CD4-positive, alpha-beta T cell treated with Interleukin-1 beta for 1 hour (primary cell): ENCODE data around the gene TLK2.
"Not testable (repeated sequence)": the region's sequence is repeated elsewhere in the genome, so short reads cannot be mapped to it uniquely, and the experiment has no call there.

Experiments used
- DNase-seq, 2 donors: peaks; one replicate each; pipeline ENCODE4 v3.0.0-alpha.2; 2020 to 2022

TLK2 gene

GRCh38 chr17:62493049-62493655, 14.5 kb downstream of the TLK2 start:
- DNase-seq: not testable (repeated sequence)

DNA sequence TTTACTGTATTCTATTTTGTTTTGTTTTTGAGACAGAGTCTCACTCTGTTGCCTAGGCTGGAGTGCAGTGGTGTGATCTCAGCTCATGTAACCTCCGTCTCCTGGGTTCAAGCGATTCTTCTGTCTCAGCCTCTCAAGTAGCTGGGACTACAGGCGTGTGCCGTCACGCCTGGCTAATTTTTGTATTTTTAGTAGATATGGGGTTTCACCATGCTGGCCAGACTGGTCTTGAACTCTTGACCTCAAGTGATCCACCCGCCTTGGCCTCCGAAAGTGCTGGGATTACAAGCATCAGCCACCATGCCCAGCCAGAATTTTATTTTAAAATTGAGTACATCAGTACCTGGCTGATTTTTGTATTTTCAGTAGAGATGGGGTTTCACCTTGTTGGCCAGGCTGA, 15.4 kb downstream of the TLK2 start:
- DNase-seq: not testable (repeated sequence)

DNA sequence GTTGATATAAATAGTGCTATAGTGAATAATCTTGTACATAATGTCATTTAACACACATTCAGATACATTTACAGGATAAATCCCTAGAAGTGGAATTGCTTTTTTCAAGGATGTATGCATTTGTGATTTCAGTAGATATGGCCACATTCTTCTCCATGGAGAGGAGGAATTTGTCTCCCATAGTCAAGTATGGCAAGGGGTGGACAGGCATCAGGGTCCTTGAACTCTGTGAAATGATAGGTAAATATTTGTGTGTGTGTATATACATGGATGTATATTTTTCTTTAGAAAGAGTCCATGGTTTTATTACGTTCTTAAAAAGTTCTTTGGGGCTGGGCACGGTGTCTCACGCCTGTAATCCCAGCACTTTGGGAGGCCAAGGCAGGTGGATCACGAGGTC, 17.7 kb downstream of the TLK2 start:
- DNase-seq: not testable (repeated sequence)

DNA sequence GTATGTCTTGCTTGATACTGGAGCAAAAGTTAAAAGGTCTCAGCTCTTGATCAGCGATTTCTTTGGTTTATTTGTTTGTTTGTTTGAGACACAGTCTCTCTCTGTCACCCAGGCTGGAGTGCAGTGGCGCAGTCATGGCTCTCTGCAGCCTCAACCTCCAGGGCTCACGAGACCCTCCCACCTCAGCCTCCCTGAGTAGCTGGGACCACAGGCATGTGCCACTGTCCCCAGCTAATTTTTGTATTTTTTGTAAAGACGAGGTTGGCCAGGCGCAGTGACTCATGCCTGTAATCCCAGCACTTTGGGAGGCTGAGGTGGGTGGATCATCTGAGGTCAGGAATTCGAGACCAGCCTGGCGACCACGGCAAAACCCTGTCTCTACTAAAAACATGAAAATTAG, 20.2 kb downstream of the TLK2 start:
- DNase-seq: not testable (repeated sequence)

GRCh38 chr17:62500463-62500862, 21.8 kb downstream of the TLK2 start:
- DNase-seq: not testable (repeated sequence)

GRCh38 chr17:62504857-62505256, 26.2 kb downstream of the TLK2 start:
- not testable (repeated sequence) for DNase-seq

- not testable (repeated sequence) for DNase-seq
These were observed 28.7 kb downstream of the TLK2 start for GRCh38 chr17:62507191-62507836.

DNA sequence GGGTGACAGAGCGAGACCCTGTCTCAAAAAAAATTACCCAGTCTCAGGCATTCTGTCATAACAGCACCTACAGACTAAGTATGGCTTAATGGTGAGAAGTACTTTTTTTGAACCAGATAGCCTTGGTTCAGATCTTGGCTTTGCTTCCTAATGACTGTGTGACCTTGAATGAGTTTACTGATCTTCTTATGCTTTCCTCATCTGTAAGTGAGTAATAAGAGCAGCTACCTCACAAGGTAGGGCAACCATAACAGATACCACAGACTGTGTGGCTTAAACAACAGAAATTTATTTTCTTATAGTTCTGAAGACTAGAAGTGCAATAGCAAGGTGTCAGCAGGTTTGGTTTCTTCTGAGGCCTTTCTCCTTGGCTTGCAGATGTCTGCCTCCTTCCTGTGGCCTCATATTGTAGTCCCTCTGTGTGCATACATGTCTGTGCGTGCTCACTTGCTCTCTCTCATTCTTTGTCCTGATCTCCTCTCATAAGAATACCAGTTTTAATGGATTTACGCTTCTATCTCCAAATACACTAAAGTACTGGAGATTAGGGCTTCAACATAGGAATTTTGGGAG, 31.7 kb downstream of the TLK2 start:
- DNase-seq: not testable (repeated sequence)

DNA sequence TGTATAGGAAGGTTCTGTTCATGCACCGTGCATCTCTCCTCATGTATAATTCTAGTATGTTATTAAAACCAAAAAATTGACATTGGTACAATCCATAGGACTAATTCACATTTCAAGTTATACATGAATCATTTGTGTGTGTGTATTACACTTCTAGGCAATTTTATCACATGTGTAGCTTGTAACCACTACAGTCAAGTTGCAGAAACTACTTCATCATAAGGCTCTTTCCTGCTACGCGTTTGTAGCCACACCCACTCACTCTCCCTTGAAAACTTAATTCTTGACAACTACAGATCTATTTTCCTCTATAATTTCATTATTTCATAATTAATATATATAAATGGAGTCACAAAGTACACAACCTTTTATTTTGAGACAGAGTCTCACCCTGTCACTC, 32.4 kb downstream of the TLK2 start:
- DNase-seq: not testable (repeated sequence)

- DNase-seq: not testable (repeated sequence)
These were observed 37.8 kb downstream of the TLK2 start for GRCh38 chr17:62516376-62516775.

DNA sequence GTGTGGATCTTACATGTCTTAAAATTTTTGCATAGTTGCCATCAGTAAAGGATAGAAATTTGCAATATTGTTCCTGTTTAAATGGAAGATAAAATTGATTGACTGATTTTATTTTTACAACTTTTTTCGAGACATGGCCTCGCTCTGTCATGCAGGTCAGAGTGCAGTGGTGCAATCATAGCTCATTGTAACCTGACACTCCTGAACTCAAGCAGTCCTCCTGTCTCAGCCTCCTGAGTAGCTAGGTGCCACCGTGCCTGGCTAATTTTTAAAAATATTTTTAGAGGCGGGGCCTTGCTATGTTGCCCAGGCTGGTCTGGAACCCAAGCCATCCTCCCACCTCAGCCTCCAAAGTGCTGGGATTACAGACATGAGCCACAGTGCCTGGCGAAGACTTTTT, 42.7 kb downstream of the TLK2 start:
- DNase-seq: not testable (repeated sequence)

GRCh38 chr17:62524077-62524476, 45.5 kb downstream of the TLK2 start:
- DNase-seq: not testable (repeated sequence)

- DNase-seq: not testable (repeated sequence)
These were observed 46.7 kb downstream of the TLK2 start for GRCh38 chr17:62525317-62525716.

GRCh38 chr17:62530936-62531335, 52.3 kb downstream of the TLK2 start:
- not testable (repeated sequence) for DNase-seq

- not testable (repeated sequence) for DNase-seq
These were observed 57.9 kb downstream of the TLK2 start for GRCh38 chr17:62536557-62536956.

DNA sequence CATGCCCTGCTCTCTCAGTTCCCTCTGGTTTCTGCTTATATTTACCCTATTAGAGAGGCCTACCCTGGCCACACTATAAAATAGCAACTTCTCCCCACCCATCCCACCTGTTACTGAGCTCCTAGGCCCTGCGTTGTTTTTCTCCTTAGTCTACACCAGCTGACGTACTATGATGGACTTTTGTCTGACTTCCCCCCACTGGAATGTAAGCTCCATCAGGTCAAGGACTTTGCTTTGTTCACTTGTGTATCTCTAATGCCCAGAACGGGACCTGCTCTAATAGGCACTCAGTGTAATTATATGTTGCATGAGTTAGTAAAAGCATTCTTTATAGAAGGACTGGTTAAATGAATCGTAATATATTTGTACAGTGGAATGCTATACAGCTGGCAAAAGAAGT, 62.4 kb downstream of the TLK2 start:
- not testable (repeated sequence) for DNase-seq

DNA sequence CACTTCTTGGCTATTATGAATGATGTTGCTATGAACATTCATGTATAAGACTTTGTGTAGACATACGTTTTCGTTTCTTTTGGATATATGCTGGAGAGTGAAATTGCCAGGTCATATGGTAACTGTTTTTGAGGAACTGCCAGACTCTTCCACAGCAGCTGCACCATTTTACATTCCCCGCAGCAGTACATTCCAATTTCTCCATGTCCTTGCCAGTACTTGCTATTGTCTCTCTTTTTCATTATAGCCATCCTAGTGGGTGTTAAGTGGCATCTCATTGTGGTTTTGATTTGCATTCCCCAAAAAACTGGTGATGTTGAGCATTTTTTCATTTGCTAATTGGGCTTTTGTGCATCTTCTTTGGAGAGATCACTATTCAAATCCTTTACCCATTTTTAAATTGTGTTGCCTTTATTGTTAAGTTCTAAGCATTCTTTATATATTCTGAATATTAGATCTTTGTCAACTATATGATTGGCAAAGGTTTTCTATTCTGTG, 64.7 kb downstream of the TLK2 start:
- DNase-seq: not testable (repeated sequence)

DNA sequence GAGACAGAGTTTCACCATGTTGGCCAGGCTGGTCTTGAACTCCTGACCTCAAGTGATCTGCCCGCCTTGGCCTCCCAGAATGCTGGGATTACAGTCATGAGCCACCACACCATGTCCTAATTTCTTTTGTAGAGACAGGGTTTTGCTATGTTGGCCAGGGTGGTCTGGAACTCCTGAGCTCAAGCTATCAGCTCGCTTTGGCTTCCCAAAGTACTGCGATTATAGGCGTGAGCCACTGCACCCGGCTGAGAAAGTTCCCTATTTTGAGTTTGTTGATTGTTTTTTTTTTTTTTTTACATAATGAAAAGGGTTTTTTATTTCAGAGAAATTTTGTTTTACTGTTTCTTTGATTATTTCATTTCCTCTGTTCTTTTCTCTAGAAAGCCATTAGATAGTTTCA, 67.4 kb downstream of the TLK2 start:
- not testable (repeated sequence) for DNase-seq

GRCh38 chr17:62552851-62553659, 74.4 kb downstream of the TLK2 start:
- peak; percentile 39 to 68 for DNase-seq

DNA sequence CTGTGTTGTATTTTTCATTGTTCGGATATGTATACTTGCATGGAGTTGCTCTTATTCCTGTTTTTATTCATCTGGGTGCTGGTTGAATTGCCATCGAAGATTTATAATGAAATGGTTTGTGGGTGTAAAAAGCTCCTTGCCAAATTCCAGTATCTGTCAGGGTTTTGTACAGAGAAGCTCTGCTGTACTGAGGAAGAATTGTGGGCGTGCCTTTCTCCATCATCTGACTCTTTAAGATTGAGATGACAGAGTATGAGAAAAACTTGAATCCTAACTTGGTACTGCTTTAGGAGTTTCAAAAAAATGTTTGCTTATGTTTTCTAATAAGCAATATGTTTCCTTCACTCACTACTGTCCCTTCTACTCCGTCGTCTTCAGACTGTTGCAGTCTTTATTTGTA, 78.9 kb downstream of the TLK2 start:
- not testable (repeated sequence) for DNase-seq

DNA sequence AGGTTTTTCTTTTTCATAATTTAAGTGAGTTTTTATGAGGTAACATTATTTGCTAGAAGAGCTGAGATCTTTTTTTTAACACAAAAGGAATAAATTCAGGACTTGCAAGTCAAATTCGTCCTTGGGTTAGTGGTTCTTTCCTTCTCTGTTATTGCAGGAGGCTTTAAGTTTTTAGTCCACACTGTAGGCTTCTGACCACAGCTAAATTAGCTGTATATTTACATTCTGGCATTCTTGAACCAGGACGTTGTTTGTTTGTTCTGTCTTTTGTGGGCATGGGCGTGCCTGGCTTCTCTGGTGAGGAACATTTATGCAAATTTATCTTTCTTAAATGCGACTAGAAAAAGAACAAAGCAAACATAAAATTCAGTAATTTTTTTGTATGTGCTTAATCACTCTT, 80.3 kb downstream of the TLK2 start:
- DNase-seq: not testable (repeated sequence)

- not testable (repeated sequence) for DNase-seq
These were observed 82.3 kb downstream of the TLK2 start for GRCh38 chr17:62560971-62561370.

DNA sequence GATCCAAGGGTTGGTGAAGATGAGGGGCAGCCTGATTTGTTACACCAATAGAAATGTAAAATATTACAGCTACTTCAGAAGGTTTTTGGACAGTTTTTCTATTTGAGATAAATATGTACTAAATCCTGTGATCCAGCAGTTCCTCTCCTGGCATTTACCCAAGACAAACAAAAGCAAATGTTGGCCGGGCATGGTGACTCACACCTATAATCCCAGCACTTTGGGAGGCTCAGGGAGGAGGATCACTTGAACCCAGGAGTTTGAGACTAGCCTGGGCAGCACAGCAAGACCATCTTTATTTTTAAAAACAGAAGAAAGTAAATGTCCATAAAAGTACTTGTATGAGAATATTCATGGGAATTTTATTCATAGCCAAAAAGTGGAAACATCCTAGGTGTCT, 84.0 kb downstream of the TLK2 start:
- no peak for DNase-seq
